ENCODE measurements around the gene GOPC.
A peak's percentile ranks its signal among the peaks of the same experiment; 100 is the strongest.
"Not testable (repeated sequence)": the region's sequence is repeated elsewhere in the genome, so short reads cannot be mapped to it uniquely, and the experiment has no call there.

GOPC gene

GRCh38 chr6:117548797-117549301 lies 53.5 kb downstream of the GOPC start:
- DNase-seq: no peak

GRCh38 chr6:117547688-117548621 lies 54.4 kb downstream of the GOPC start:
- DNase-seq: peak; percentile 40

GRCh38 chr6:117546674-117547073 lies 55.6 kb downstream of the GOPC start:
- no peak for DNase-seq

- DNase-seq: no peak
Observed at GRCh38 chr6:117545161-117545595, 57.1 kb downstream of the GOPC start.

- DNase-seq: no peak
Observed at GRCh38 chr6:117544716-117545115, 57.6 kb downstream of the GOPC start.

GRCh38 chr6:117542493-117542892 lies 59.8 kb downstream of the GOPC start:
- no peak for DNase-seq

GRCh38 chr6:117540670-117541069 lies 61.6 kb downstream of the GOPC start:
- DNase-seq: no peak

- no peak for DNase-seq
Observed at GRCh38 chr6:117538615-117539014, 63.7 kb downstream of the GOPC start.

- DNase-seq: no peak
Observed at GRCh38 chr6:117536317-117536716, 66.0 kb downstream of the GOPC start.

- DNase-seq: no peak
Observed at GRCh38 chr6:117534974-117535373, 67.3 kb downstream of the GOPC start.

GRCh38 chr6:117533775-117534174 lies 68.5 kb downstream of the GOPC start:
- no peak for DNase-seq

GRCh38 chr6:117531809-117532725 lies 70.2 kb downstream of the GOPC start:
- no peak for DNase-seq

GRCh38 chr6:117531346-117531745 lies 71.0 kb downstream of the GOPC start:
- DNase-seq: no peak

- no peak for DNase-seq
Observed at GRCh38 chr6:117530467-117531242, 71.7 kb downstream of the GOPC start.

- DNase-seq: no peak
Observed at GRCh38 chr6:117525607-117526006, 76.7 kb downstream of the GOPC start.

- DNase-seq: no peak
Observed at GRCh38 chr6:117521791-117522502, 80.4 kb downstream of the GOPC start.

GRCh38 chr6:117520603-117521395 lies 81.5 kb downstream of the GOPC start:
- DNase-seq: no peak

GRCh38 chr6:117518870-117519269 lies 83.4 kb downstream of the GOPC start:
- no peak for DNase-seq

GRCh38 chr6:117517995-117518394 lies 84.3 kb downstream of the GOPC start:
- DNase-seq: not testable (repeated sequence)

- no peak for DNase-seq
Observed at GRCh38 chr6:117515326-117515725, 87.0 kb downstream of the GOPC start.

GRCh38 chr6:117514655-117515054 lies 87.7 kb downstream of the GOPC start:
- no peak for DNase-seq

Measured in NCI-H1105 (cell line).